Loucy (cell line): ENCODE data around the gene TAC4.

Experiments used
- CTCF ChIP-seq: fragments of 200-600 bp; sonication (generic); conservative IDR thresholded peaks from 2 replicates; pipeline ENCODE4 v1.5.1; 2014; ENCODE audit warnings: mild to moderate bottlenecking, antibody characterized with exemption, low read length
- EZH2phosphoT487 ChIP-seq: fragments of 200-600 bp; IDR thresholded peaks from 2 replicates; pipeline ENCODE4 v1.6.1; 2018; ENCODE audit warnings: antibody characterized with exemption, mild to moderate bottlenecking, moderate library complexity, borderline replicate concordance

DNA sequence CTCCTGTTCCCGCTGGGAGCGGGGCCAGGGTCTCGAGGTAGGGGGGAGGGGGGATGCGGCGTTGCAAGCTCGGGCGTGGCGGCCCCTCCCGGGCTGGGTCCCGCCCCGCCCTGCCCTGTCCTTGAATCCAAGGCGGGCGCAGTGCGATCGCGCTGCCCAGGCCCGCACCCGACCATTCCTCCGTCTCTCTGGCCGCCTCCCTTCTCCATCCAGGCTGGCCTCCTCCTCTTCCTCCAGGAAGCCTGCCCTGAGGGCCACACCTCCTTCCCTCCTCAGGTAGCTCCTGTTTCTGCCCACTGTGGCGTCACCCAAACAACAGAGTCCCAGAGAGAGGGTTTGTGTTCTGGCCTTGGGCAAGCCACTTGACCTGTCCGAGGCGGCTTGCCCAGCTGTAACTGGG is 43.0 kb upstream of the TAC4 start:
- TF ChIP-seq CTCF (no peak), EZH2phosphoT487 (no peak)
